Caco-2 (cell line): Measurements from ENCODE around the gene SDHB. TPM values are rescaled to one million over a fixed set of nuclear protein-coding genes. Genes with fewer than 3 reads are reported as not detected.
A peak's percentile ranks its signal among the peaks of the same experiment; 100 is the strongest.

Experiments used
- BruUV-seq: library from RNA; stranded (reverse); fragments of 400-500 nt; replicated peaks from 2 replicates; lab custom pipeline; 2021; lab: Mats Ljungman, UMichigan
- CTCF ChIA-PET: fragments of 300-600 bp; sonication (Branson Sonifier 250); formaldehyde crosslinking; loops from one replicate; lab custom pipeline; 2022; ENCODE audit warnings: antibody characterized with exemption; lab: Charles Lee
- POLR2A ChIA-PET: fragments of 300-600 bp; sonication (Branson Sonifier 250); formaldehyde crosslinking; loops from one replicate; lab custom pipeline; 2022; ENCODE audit warnings: antibody characterized with exemption; lab: Charles Lee
- DNase-seq, 2 experiments: peaks; one replicate each; pipeline versions ENCODE4 v3.0.0 to v3.0.0-alpha.2; 2020 to 2022
- H3K27me3 ChIP-seq: replicated peaks from 2 replicates; pipeline ENCODE4 v1.6.0; 2011; ENCODE audit warnings: low read length; ENCODE audit not compliant: control insufficient read depth, insufficient read depth
- H3K36me3 ChIP-seq: 2 replicates; pipeline ENCODE4 v1.5.1; 2011; ENCODE audit warnings: low read length; ENCODE audit not compliant: control insufficient read depth, insufficient read depth
- H3K4me1 ChIP-seq: fragments of 250-450 bp; sonication (Bioruptor Pico); 2 replicates; pipeline ENCODE4 v1.5.1; 2020; ENCODE audit warnings: mild to moderate bottlenecking
- H3K4me3 ChIP-seq: 2 replicates; pipeline ENCODE4 v1.5.1; 2011; ENCODE audit warnings: low read depth, mild to moderate bottlenecking, control low read depth, low read length
- H3K9me3 ChIP-seq: fragments of 250-450 bp; sonication (Bioruptor Pico); 2 replicates; pipeline ENCODE4 v1.5.1; 2020; ENCODE audit warnings: mild to moderate bottlenecking, moderate library complexity
- H3K27ac Mint-ChIP-seq: one replicate; pipeline ENCODE4 v1.8.0; 2022; ENCODE audit warnings: mixed read lengths; ENCODE audit not compliant: unreplicated experiment
- H3K27me3 Mint-ChIP-seq: one replicate; pipeline ENCODE4 v1.8.0; 2022; ENCODE audit warnings: mixed read lengths; ENCODE audit not compliant: insufficient read depth, unreplicated experiment
- H3K36me3 Mint-ChIP-seq: one replicate; pipeline ENCODE4 v1.8.0; 2022; ENCODE audit warnings: mild to moderate bottlenecking, mixed read lengths; ENCODE audit not compliant: insufficient read depth, unreplicated experiment
- H3K4me1 Mint-ChIP-seq: one replicate; pipeline ENCODE4 v1.8.0; 2022; ENCODE audit warnings: low read depth, mixed read lengths; ENCODE audit not compliant: unreplicated experiment
- H3K4me3 Mint-ChIP-seq: one replicate; pipeline ENCODE4 v1.8.0; 2022; ENCODE audit warnings: mild to moderate bottlenecking, moderate library complexity, mixed read lengths; ENCODE audit not compliant: unreplicated experiment
- H3K9me3 Mint-ChIP-seq: one replicate; pipeline ENCODE4 v1.8.0; 2022; ENCODE audit warnings: mixed read lengths; ENCODE audit not compliant: unreplicated experiment
- intact Hi-C: fragments of 100-400 bp; cut with micrococcal nuclease; formaldehyde crosslinking; loops from one replicate; pipeline ENCODE4 v1.10.0; 2022; ENCODE audit not compliant: unreplicated experiment
- total RNA-seq: library from RNA; stranded (reverse); gene quantifications from 2 replicates; pipeline ENCODE4 v1.2.3, GENCODE V29; 2022
- TF ChIP-seq, protein P1 (sequence below), 2 experiments: fragments of 200-600 bp in 1 of 2; IDR thresholded peaks; 1 replicate in 1 of 2; 2 replicates in 1 of 2; pipeline versions ENCODE4 v1.5.1 to v1.8.0; 2011 to 2022; ENCODE audit warnings: antibody characterized with exemption in 1 of 2, control low read depth in 1 of 2, inconsistent platforms in 1 of 2, low read depth in 1 of 2, low read length in 1 of 2, mild to moderate bottlenecking in 1 of 2, moderate library complexity in 1 of 2; ENCODE audit not compliant: insufficient read depth in 1 of 2, severe bottlenecking in 1 of 2, unreplicated experiment in 1 of 2

The SDHB gene
- total RNA-seq, 1 experiment from 2014 or later, result 91.5 TPM

DNA sequence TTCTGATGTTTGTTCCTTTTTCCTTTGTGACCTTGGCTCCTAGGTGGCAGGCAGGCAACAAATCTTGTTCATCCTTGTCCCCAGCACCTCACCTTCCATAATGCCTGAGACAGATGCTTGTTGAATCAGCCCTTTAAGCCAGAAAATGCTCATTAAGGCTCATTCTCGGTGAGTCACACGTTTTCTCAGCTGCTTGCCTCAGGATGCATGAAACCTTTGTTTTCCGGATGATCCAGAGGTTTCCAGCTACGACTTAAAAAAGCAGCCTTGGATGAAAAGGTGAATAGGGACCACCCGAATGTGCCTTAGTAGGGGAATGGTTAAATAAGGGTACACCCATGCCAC lies 37.5 kb downstream of the SDHB start:
- Mint-ChIP-seq H3K36me3 (peaks cover 25% of the 10 kb centered on the region), H3K9me3 (no peaks in the 10 kb centered on the region), H3K27ac (peak overlapping the region; percentile 84), H3K4me1 (peaks cover 10% of the 10 kb centered on the region), H3K4me3 (no peak overlapping the region), H3K27me3 (no peaks in the 10 kb centered on the region)
- DNase-seq, result peak in 1 of 2 experiments; percentile 6
- CTCF ChIA-PET, result no interaction called here
- Histone ChIP-seq H3K36me3 (no peaks in the 10 kb centered on the region; the same call in 1 of the 2 replicates), H3K27me3 (no peaks in the 10 kb centered on the region), H3K4me1 (peaks cover 23% of the 10 kb centered on the region), H3K9me3 (no peaks in the 10 kb centered on the region), H3K4me3 (no peak overlapping the region)
- intact Hi-C loops, result no loop called here
- no TSS peak for BruUV-seq
- TF ChIP-seq, protein P1, sequence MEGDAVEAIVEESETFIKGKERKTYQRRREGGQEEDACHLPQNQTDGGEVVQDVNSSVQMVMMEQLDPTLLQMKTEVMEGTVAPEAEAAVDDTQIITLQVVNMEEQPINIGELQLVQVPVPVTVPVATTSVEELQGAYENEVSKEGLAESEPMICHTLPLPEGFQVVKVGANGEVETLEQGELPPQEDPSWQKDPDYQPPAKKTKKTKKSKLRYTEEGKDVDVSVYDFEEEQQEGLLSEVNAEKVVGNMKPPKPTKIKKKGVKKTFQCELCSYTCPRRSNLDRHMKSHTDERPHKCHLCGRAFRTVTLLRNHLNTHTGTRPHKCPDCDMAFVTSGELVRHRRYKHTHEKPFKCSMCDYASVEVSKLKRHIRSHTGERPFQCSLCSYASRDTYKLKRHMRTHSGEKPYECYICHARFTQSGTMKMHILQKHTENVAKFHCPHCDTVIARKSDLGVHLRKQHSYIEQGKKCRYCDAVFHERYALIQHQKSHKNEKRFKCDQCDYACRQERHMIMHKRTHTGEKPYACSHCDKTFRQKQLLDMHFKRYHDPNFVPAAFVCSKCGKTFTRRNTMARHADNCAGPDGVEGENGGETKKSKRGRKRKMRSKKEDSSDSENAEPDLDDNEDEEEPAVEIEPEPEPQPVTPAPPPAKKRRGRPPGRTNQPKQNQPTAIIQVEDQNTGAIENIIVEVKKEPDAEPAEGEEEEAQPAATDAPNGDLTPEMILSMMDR (IDR thresholded peaks at IDR 0.05; ENCODE audit: insufficient read depth in 1 of 2, low read depth in 1 of 2, low read length in 1 of 2, severe bottlenecking in 1 of 2, unreplicated experiment in 1 of 2), result no peak
- POLR2A ChIA-PET, result interaction anchor here (0.8 to 1.0 kb wide), 2 partner anchors 9 to 111 kb away, joined by 3 to 5 read pairs; no protein-coding TSS in a partner anchor

DNA sequence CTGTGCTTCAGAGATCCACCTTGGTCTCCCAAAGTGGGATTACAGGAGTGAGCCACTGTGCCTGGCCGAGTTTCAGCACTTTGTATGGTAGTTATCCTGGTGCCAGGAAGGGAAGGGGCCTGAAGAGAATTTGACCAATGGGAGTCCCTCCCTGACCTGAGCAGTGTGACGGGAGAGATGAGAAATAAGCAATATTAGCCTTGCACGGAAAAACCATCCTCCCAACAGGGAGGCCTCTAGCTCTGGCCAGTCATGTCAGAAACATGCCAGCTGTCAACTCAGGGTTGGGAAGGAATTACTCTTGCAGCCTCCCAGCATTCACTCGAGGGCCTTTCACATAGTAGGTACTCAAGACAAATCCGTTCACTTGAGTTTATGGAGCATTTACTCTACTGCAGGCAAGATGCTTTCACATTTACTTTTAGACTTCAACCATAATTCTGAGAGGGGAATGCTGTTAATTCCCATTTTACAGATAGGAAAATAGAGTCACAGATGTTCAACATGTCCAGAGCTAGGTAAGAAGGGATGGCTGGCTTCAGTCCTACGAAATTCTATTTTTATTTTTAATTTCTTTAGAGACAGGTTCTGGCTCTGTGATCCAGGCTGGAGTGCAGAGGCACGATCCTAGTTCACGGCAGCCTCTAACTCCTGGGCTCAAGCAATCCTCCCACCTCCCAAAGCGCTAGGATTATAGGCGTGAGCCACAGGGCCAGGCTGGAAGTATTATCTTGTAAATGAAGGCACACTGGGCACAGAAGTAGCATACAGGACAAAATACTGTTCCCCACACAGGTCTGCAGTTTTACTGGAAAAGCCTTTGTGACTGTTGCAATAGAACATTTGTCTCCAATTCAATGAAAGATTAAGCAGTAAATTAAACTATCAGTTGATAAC lies 38.9 kb downstream of the SDHB start:
- Mint-ChIP-seq H3K4me1 (peaks cover 10% of the 10 kb centered on the region), H3K36me3 (peaks cover 18% of the 10 kb centered on the region), H3K27ac (no peak overlapping the region), H3K27me3 (no peaks in the 10 kb centered on the region), H3K4me3 (no peak overlapping the region), H3K9me3 (no peaks in the 10 kb centered on the region)
- no TSS peak for BruUV-seq
- Histone ChIP-seq H3K27me3 (no peaks in the 10 kb centered on the region), H3K4me1 (peaks cover 23% of the 10 kb centered on the region), H3K4me3 (no peak overlapping the region), H3K36me3 (no peaks in the 10 kb centered on the region), H3K9me3 (no peaks in the 10 kb centered on the region)
- peak in 1 of 2 experiments; percentile 3 for DNase-seq
- ChIA-PET CTCF (interaction anchor here (0.6 kb wide), 1 partner anchor 61 kb away, joined by 6 read pairs; no protein-coding TSS in a partner anchor), POLR2A (no interaction called here)
- TF ChIP-seq, protein P1 (IDR thresholded peaks at IDR 0.05; ENCODE audit: insufficient read depth in 1 of 2, low read depth in 1 of 2, low read length in 1 of 2, severe bottlenecking in 1 of 2, unreplicated experiment in 1 of 2), result no peak
- intact Hi-C loops, result no loop called here

DNA sequence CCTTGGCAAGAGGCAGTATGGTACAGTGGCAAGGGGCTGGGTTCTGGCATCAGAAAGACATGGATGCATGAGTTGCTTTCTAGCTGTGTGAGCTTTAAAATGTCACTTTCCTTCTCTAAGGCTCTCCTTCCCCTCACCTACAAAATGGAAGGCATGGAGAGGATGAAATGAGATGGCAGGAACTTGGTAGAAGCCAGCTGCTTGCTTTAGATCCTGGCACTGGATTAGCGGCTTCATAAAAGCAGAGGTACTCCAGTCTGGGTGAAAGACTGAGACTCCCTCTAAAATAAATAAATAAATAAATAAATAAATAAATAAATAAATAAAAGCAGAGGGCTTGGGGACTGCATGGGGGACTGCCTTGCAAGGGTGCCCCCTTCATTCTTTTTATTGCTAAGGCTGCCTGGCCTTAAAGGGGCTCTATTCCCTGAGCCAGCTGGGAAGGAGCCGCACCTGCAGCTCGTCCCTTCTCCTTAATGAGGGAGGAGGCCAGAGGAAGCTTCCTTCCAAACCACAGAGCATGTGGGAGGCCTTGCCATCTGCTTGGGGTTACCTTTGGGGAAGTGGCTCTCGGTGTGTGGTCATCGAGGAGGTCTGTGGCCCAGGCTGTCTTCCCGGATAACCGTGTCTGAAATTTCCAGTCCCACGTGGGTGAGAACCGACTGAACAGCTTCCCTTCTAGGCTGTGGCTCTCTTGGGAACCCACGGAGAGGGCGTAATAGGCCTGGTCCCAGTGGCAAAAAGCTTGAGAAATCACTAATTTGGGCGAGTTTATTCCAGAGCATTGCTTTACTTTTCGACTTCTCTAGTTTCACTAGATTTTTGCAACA lies 40.1 kb downstream of the SDHB start:
- Mint-ChIP-seq H3K27me3 (no peaks in the 10 kb centered on the region), H3K9me3 (no peaks in the 10 kb centered on the region), H3K4me3 (no peak overlapping the region), H3K36me3 (peaks cover 9% of the 10 kb centered on the region), H3K27ac (no peak overlapping the region), H3K4me1 (peaks cover 10% of the 10 kb centered on the region)
- BruUV-seq, result no TSS peak
- Histone ChIP-seq H3K4me1 (peaks cover 23% of the 10 kb centered on the region), H3K27me3 (no peaks in the 10 kb centered on the region), H3K9me3 (no peaks in the 10 kb centered on the region), H3K4me3 (no peak overlapping the region), H3K36me3 (no peaks in the 10 kb centered on the region)
- POLR2A ChIA-PET, result interaction anchor here (0.6 kb wide), 1 partner anchor 32 kb away, joined by 14 read pairs; no protein-coding TSS in a partner anchor
- intact Hi-C loops, result no loop called here
- peak in 1 of 2 experiments; percentile 11 for DNase-seq
- TF ChIP-seq, protein P1 (IDR thresholded peaks at IDR 0.05; ENCODE audit: insufficient read depth in 1 of 2, low read depth in 1 of 2, low read length in 1 of 2, severe bottlenecking in 1 of 2, unreplicated experiment in 1 of 2), result no peak
- CTCF ChIA-PET, result interaction anchor here (0.6 kb wide), 1 partner anchor 54 kb away, joined by 3 read pairs; no protein-coding TSS in a partner anchor
